HG03196 (cell line): ENCODE results near the gene BCAS1.

Experiments
- ATAC-seq: cut with Tn5 transposase; IDR thresholded peaks from one replicate; pipeline ENCODE4 v1.9.1; 2021; ENCODE audit not compliant: unreplicated experiment

The BCAS1 gene

GRCh38 chr20:54103762-54104600 lies 33.6 kb upstream of the BCAS1 start:
- ATAC-seq = no peak

- peak; percentile 77 for ATAC-seq
These were observed 32.8 kb upstream of the BCAS1 start for GRCh38 chr20:54103067-54103761.

GRCh38 chr20:54102543-54102942 lies 32.1 kb upstream of the BCAS1 start:
- no peak for ATAC-seq

- no peak for ATAC-seq
These were observed 30.2 kb upstream of the BCAS1 start for GRCh38 chr20:54100563-54100962.

DNA sequence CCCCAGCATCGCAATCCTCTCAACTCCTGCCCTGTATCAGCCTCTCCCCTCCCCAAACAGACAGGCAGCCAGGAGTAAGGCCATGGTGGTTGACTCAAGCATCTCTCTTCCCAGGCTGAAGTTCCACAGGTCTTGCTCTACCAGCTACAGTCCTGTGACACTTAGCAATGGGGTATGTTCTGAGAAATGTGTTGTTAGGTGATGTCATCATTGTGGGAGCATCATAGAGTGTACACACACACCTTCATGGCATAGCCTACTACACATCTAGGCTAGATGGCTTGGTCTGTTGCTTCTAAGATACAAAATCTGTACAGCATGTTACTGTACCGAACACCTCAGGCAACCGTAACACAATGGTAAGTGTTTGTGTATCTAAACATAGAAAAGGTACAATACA lies 29.5 kb upstream of the BCAS1 start:
- no peak for ATAC-seq

GRCh38 chr20:54098047-54098446 lies 27.7 kb upstream of the BCAS1 start:
- ATAC-seq = no peak

- ATAC-seq = peak; percentile 11
These were observed 26.8 kb upstream of the BCAS1 start for GRCh38 chr20:54097236-54097529.

- no peak for ATAC-seq
These were observed 25.4 kb upstream of the BCAS1 start for GRCh38 chr20:54095824-54096223.

DNA sequence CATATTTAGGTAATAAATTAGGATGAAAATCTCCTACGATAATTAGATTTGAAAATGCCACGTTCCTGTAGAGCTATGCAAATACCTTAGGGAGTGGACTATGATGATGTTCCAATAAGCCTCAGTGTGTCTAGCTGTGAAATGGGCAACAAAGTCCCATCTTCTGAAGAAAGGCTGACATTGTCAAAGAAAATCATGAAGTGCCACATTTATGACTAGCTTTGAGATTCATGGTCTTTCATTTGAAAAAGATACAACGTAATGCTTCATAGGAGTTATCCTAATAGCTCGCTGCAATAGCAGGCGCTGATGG lies 23.8 kb upstream of the BCAS1 start:
- no peak for ATAC-seq

GRCh38 chr20:54093423-54094267 lies 23.3 kb upstream of the BCAS1 start:
- ATAC-seq = no peak

DNA sequence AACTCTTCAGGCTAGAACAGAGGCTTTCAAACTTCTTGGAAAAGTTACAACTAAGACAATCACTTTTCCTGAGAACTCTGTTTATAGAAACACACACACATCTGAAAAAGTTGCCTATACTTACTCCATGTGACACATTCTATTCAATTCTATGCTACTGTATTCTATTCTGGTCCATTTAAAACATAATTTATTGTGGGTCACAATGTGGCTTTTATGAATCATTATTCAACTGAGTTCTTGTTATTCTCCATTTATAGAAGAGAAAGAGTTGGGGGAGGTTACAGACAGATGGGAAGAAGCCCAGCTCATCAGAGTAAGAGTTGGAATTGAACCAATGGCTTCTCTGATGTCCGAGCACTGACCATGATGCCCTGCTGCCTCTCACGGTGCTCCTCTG lies 21.6 kb upstream of the BCAS1 start:
- no peak for ATAC-seq

DNA sequence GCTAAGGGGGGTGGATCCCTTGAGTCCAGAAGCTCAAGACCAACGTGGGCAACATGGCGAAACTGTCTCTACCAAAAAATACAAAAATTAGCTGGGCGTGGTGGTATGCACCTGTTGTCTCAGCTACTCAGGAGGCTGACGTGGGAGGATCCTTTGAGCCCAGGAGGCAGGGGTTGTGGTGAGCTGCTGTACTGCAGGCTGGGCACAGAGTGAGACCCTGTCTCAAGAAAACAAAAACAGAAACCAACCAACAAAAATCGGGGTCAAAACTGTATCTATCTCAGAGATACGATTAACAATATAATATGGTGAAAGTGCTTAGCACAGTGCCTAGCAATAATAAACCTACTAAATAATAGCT lies 20.7 kb upstream of the BCAS1 start:
- no peak for ATAC-seq

- no peak for ATAC-seq
These were observed 20.1 kb upstream of the BCAS1 start for GRCh38 chr20:54090230-54091119.

GRCh38 chr20:54088430-54088829 lies 18.0 kb upstream of the BCAS1 start:
- no peak for ATAC-seq

DNA sequence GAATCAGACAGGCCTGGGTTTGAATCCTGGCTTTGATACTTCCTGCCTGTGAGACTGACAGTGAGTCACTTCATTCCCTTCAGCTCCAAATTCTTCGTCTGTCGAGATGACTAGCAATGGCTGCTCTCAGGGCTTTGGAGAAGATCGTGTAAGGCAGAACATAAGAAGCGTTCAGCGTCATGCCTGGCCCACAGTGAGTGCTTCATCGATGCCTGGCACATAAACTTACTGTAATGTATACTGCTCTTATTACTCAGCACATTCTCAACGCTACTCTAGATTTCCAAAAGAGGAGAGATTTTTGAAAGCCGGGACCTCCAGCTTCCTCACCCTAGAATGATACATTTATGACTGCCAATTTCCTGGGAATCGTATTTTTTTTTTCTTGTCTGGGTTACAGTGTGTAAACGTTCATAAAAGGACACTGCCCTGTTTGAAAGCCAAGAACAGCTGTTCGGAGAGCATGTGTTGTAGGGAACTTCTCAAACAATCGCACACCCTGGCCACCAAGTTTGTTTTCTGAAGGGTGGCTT lies 16.2 kb upstream of the BCAS1 start:
- no peak for ATAC-seq

GRCh38 chr20:54085910-54086309 lies 15.5 kb upstream of the BCAS1 start:
- ATAC-seq = no peak

DNA sequence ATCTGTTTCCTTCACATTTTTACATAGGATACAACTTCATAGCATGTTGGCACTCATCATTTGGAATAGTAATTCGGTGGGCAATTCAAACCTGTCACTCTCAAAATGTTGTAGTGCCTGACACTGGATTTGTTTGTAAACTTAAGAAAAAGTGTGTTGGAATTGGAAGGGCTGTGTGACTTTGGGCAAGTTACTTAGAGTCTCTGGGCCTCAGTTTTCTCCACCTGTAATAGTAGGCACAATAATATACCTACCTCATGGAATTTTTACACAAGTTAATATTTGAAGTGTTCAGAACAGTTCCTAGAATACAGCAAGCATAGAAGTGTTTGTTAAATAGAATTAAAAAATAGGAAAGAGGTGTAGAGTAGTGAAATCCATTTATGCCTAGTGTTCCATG lies 15.0 kb upstream of the BCAS1 start:
- ATAC-seq = no peak

DNA sequence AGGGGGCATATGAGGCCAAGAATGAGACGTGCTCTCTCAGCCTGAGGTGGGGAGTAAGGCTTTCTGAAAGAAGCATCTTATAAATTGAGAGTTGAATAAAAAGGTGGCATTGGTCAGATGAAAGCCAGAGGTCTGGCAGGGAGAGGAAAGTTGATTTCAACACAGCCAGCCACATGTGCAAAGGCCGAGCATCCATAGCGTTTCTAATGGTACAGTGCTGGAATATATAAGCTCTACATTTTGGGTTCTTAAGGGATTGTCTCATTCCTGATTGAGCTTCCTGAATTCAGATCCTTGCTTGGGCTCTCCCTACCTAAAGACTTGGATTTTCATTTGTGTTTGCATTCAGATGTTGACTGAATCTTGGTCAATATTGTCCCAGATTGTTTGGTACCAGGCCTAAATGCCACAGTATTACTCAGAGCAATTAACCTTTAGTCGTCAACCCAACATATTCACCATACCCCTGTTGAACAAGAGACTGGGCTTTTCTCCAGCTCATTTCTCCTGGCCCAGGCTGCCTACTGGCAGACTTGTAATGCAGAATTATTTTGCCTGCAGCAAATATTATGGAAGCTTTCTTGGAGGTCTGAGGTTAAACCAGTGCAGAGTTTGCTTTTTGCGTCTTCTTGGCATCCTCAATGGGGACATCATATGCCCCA lies 14.5 kb upstream of the BCAS1 start:
- ATAC-seq = no peak

- ATAC-seq = no peak
These were observed 13.8 kb upstream of the BCAS1 start for GRCh38 chr20:54084193-54084592.

- no peak for ATAC-seq
These were observed 13.1 kb upstream of the BCAS1 start for GRCh38 chr20:54083459-54083858.
